Epidermal melanocyte (primary cell): ENCODE results near the gene SULF2.

Source experiments
- DNase-seq: peaks from one replicate; pipeline ENCODE4 v3.0.0; 2011; ENCODE audit warnings: low spot score; ENCODE audit not compliant: insufficient read length

Gene SULF2

DNA sequence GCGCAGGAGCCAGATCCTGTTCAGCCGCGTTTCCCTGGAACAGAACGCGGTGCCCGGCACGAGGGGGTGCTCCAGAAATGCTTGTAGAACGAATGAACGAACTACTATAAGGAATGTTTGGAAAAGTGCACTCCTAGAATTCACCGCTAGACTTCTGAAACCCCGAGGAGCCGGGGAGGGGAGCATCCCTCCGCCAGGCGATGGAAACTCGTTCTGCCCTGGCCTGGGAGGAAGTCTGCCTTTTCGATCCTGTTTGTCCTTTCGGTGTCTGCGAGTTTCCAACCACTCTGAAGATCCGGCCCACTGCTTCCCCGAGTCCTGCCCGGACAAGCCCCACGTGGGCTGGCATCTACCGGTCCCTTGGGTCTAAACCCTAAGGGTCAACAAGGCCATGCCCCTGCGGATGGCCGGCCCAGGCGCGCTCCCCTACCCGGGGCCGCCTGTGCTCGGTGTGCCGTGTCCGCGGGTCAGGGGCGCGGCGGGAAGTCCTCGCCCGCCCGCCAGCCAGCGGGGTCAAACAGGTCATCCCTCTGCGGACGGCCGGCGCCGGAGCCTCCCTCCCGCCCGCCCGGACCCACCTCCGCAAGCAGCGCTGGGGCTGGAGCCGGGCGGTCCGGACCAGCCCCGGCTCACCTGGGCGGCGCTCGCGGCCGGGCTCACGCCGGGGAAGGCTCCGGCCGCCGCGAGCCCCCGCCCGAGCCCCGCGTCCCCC lies 526 bp downstream of the SULF2 start:
- no peak for DNase-seq

DNA sequence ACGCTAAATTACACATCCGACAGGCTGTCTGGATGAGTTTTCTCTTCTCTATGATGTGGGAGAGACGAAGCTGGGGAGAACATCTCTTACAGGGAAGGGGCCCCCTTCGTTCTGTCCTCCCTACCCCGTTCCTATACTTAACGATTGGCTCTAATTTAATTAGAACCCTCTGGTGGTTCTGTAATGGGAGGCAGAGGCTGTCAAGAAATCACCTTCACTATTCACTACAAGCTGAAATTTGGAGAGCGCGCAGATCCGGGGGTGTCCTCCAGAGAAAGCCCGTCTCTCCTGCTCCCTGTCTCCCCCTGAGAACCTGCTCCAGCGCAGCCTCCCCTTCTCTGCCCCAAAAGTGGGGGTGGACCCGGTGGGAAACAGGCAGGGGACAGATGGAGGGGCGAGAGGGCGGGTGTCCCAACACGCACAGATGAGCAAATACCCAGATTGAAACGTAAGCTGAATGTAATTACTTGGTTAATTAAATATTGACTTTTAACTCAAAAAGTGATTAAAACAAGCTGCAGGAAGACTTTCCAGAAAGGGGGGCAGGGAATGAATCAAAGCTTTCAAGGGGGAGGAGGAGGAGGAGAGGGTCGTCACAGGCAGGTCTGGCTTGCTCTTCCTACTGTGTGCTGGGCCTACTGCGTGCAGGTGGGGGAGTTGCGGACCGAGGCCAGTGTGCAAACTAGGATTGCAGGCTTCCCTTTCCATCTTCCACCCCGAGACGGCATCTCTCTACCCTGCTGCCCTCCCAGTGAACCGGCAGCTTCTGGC lies 1.3 kb downstream of the SULF2 start:
- DNase-seq, result no peak

DNA sequence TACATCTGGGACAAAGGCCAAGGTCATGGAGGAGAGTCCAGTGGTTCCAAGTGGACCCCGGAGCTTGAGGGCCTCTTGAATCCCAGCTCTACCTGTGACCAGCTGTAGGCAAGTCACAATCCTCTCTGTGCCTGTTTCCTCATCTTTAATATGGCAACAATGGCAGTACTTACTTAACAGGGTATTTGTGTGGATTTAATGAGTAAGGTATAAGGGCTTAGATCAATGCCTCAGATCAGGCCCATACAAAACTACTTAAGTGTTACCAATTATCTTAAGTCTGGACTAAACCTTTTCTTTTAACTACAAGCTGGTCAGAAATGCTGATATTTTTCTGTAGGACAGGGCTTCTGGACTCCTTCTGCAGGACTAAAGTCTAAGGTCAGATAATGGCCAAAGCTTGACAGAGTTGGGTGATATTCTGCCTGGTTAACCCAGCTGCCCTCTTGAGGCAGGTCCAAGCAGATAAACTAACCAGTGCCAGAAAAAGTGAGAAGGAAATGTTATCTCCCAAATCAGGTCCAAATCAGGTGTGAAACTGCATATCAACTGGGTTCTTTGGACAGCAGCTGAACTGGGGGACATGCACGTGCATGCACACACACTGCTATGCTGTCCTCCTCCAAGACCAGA lies 2.2 kb downstream of the SULF2 start:
- DNase-seq, result no peak

DNA sequence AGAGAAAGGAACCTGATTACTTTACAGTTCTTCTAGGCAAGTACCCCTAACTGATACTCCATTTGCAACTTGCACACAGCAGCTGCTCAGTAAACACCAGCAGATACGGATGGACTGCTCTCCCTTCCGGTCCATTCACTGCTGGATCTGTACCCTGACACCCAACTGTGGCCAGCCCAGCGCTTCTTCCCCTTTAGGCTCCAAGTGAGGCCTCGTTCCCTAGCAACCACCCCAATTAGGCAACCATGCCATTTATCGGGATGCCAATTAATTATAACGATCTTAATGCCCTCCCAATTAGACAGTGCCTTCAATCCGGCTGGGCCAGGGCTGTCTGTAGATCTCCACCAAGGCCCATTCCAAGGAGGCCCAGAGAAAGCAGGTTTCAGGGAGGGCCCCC lies 3.2 kb downstream of the SULF2 start:
- no peak for DNase-seq

DNA sequence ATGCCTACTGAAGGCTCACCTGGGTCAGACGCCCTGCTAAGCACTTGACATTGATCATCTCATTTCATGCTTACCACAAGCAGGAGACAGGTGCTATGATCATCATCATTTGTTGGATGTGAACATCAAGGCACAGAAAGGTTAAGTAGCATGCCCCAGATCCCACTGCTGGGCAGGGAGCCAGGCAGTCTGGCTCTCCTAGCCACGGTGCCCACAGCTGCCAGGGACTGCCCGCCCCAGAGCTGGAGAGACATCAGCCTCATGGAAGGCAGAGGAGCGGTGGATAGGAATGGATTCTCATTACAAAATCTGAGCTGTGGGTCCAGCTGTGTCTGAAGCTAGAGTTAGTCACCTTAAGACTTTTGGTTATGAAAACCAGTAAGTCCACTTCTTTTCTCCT lies 3.6 kb downstream of the SULF2 start:
- DNase-seq, result no peak

DNA sequence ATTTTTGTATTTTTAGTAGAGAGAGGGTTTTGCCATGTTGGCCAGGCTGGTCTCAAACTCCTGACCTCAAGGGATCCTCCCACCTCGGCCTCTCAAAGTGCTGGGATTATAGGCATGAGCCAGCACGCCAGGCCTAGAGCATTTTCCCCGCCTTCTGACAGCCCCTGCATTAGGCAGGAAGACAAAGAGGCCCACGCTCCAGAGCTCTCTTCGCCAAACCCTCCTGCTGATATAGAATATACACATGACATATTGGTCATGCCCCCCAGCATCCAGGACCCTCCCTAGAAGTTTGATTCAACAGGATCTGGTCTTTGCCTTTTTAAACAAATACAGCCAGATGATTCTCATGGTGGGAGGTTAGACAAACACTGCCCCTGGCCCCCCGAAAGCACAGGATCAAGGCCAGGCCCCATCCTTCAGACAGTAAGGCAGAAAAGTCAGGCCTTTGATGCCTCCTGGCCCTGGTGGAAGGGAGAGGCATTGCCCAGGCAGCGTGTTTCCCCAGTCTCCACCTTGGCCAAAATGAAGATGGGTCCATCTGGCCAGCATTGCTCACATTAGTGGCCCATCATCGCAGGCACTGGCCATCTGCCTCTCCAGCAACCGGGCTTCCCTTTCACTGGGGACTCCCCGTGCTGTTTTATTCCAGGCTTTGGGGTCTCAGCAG lies 4.4 kb downstream of the SULF2 start:
- DNase-seq, result no peak

DNA sequence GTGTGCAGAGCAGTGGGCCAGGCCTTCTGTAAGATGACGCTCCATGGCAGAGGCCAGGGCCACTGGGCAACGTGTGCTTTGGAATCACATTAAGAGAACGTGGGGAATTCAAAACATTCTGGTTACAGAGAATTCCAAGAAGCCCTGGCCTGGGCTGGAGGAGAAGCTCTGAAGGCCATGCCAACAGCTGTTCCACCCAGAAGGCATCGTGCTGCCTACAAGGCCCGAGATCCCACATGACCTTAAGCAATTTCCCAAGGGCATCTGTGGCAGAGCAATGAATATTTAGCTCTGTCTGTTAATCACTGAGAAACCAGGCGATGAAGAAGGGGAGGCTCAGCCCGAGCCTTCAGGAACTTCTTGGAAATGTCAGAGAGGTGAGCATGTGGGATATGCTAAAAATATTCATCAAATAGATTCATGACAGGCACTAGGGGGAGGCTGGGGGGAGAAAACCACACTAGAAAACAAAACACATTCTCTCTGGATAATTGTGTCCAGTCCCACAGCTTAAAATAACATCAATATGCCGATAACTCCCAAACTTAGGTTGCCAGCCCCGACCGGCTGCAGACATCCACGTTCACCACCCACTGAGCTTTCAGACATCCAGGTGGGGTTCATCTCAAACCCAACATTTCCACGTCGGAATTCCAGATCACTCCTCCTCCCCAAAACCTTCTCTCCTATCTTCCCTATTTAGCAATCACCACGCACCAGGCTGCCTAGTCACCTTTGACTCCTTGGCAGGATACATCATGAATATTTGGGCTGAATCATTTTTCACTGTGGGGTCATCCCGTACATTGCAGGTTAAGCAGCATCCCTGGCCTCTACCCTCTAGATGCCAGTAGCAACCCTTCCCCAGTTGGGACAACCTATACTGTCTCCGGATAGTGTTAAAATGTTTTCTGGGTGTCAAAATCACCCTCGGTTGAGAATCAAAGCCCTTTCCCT lies 6.6 kb downstream of the SULF2 start:
- DNase-seq, result no peak

DNA sequence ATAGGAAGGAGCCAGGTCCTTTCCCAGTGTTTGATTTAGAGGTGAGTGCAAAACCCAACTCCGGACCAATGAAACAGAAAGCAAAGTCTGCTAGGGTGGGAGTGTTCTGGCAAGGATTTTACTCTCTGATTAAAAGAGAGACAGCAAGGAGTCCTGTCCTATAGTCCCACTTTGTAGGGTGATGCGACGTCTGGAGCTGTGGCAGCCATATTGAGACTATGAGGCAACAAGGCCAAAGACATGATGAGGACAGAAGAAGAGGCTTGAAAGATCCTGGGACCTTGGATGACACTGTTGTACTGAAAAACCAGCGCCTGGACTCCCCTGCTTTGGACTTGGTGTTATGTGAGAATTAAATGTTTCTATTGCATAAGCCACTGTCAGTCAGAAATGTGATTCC lies 8.1 kb downstream of the SULF2 start:
- no peak for DNase-seq

DNA sequence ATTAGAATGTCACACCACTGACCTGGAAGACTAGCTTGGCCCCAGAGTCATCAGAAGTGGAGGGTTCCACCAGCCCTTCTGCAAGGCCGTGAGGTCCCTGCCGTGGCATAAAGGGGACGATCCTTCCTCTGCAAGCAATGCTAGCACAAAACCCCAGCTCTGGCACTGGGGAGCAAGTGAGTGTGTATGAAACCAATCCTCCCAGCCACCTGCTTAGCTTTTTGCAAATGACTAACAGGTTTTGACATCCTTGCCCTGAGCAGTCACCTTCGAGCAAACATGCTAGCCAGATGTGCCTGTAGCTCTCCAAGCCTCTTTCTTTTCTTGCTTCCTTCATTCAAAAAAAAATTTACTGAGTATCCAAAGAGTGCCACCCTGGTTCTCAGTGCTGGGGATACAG lies 8.6 kb downstream of the SULF2 start:
- DNase-seq, result no peak

DNA sequence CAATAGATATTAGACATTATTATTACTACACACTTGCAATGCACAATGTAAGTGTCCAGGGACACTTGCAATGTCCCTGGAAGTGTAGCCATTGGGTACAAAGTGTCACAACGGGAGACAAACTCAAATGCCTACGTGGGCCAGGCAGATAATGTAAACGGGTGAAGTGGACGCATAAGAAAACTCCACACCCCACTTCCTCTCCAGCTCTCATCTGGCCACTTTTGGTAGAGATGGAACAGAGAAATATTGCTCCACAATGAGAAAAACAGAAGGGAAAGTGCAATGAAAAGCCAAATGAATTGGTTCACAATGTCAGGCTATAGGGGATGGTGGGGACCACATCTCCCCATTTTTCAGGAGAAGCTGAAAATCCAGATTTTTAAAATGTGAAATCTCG lies 9.4 kb downstream of the SULF2 start:
- no peak for DNase-seq

DNA sequence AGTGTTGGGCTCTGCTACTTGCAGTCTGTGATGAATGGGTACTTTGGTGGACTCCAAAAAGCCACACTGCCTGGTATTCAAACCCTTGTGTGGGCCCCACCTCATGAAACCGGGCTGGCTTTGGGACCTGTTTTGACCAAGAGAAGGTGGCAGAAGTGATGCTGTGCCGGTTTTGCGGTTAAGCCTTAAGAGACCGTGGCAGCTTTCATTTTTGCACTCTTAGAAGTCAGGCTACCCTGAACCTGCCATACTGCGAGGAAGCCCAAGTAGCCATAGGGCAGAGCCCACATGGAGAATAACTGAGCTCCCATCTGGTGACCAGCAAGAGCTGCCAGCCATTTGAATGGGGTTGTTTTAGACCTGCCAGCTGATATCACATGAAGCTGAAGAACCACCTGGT lies 10.2 kb downstream of the SULF2 start:
- DNase-seq, result no peak

DNA sequence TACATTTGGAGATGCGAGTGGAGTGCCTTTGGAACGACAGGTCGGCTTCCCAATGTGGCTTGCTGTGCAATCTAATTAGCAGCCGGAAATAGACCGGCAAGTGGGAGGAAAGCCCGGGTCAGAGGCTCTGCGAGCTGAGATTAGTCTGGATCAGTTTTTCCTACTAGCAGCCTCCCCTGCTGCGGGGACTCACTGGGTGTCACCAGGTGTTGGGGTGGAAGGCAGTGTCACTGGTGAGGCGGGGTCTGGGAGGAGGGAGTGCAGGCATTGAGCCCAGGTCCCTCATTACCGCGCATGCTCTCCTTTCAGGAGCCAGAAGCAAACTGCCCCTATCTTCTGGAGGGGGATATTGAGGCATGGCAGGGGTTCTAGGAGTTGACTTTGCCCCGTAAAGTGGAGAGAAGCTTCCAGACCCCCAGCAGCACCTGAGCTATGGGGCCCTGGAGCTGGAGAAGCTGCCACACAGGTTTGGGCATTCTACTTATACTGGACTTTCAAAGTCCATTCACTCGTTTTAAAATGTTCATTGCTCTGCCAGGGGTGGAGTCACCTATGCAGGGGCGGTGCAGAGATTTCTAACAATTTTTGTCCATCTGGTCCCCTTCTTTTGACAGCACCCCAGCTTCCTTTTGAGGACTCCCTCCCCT lies 11.0 kb downstream of the SULF2 start:
- DNase-seq, result no peak

DNA sequence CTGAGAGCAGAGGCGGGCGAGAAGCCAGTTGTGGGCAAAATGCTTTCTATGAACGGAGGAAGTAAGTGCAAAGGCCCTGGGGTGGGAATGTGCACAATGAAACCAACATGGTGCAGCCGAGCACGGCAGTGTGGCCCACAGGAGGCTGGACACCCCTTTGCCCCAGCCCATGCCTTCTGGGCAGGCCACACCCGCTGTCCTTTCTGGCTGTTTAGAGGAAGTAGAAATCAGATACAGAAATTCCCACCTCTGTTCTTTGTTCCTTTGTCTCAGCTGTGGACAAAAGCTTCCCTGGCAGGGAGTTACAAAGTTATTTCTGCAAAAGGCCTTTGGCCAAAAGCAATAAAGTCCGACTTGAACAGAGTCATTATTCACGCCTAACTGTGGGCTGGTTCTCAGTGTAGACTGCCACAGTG lies 11.9 kb downstream of the SULF2 start:
- DNase-seq, result no peak

DNA sequence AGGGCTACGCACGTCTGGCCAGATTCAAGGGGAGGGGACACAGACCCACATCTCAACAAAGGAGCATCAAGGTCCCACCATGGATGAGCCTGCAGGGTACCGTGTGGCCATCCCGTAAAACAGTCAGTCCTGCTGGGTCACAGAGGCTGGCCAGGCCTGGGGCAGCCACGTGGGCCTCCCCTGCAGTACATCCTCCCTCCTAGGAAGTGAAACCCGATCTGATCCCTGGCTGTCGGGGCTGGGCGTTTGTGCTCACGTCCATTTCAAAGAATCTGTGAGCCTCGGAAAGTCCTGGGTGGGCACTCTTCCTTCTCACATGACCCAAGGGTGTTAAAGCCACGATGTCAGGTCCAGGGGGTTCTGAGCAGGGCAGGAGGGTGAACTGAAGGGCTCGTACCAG lies 14.3 kb downstream of the SULF2 start:
- DNase-seq, result no peak

DNA sequence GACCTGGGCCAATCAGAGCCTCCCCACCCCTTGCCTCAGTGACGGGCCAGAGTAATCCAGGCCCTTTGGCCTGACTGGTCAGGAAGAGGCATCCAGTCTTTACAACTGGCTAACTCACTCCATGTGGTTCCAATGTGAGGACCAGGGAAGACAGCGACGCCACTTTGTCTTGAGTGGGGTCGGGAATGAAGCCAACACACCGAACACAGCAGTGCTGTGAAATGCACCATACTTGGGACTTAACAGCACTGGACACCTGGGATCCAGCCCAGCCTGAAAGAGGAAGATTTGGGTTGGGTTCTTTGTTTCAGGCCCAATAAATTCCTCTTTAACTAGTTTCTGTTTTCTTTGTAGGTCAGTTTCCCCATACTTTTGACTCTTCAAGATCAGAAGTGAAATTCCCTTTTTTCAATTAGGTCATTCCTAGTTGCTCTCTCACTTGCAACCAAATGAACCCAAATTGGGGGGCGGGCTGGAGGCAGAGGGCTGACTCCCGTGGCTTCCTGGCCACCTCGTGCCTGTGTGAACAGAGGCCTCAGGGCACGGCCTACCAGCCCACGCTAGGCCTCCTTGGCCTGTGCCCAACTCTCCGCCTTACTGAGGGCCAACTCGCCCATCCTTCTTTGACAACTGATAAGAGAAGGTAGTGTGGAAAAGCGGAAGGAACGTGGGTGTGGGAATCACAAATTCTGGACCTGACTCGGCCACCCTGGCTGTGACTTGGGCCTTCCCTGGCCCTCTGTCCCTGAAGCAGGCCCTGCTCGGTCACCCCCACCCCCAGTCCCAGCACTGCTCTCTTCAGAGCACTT lies 17.1 kb downstream of the SULF2 start:
- DNase-seq, result no peak

DNA sequence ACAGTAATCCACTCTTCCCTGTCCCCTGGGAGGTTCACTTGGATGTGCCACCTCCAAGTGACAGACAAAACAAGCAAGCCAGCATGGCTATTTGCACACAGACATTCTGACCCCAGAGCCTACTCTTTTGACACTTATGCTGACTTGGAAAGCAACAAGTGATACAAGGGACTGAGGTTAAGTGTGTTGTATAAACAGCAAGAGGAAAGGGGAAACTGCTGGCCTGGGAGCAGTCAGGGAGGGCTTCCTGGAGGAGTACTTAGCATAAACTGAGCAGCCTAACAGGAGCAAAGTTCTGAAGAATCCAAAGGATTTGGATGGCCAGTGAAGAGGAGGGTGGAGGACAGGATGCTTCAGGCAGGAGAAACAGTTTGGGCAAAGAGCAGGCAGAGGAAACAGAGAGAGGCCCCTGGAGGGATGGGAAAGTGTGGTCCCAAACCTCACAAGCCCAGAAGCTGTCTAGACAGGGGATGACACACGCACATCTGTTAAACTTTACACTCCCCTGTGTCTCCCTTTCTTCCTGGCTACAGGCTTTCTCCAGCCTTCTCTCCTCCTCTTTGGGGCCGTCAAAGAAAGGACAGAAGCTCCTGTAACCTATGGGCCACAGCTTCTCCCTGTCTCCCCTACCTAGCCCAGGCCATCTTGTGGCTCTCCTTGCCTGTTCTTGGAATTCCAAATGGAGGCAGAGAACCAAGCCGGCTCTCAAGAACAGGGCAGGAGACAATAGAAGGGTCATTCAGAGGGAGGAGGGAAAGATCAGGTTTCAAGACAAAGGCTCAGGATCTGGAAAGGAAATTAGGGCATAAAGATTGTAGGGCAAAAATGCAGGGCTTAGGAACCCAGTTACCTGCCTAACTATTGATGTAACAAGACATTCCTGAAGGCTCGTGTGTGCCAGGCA lies 19.3 kb downstream of the SULF2 start:
- DNase-seq, result no peak

DNA sequence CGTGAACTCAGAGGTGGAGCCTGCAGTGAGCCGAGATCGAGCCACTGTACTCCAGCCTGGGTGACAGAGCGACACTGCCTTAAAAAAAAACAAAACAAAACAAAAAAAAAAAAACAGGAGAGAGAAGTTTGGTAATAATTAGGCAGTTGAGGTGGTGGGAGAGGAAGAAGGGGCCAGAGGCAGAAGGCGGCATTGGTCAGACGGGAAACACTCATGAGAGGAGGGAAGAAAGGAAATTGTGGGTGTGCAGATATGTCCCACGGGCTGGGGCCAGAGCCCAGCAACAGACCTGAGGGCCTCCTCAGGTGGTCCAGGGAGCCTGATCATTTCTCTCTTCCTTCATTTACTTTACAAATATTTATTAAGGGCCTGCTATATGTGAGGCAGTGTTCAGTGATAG lies 20.0 kb downstream of the SULF2 start:
- DNase-seq, result no peak

DNA sequence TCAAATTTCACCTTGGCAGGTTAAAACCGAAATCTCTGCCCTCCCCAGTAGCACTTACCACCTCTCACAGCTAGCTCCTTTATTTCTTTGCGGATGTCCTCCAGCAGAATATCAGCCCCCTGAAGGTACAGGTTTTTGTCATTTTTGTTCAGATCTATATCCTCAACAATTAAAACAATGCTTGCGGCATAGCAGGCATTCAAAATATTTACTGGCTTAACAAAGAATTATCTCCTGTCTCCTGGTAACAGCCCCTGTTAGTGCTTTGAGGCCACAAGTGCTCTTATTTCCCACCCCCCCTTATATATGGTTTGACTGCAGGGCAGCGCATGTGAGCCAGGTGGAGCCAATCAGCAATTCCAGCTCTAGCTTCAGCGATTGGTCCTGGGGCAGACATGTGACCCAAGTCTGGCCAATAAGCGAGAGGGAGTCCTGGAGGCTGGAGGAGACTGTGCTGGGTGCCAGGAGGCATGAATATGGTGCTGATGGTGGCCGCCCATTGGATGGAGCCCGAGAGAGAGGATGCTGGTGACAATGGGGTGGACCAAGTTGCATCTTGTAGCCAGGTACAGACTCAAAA lies 21.0 kb downstream of the SULF2 start:
- DNase-seq, result no peak
